HG02981 (cell line): ENCODE data around the gene DEFB124.
"Not testable (repeated sequence)": the region's sequence is repeated elsewhere in the genome, so short reads cannot be mapped to it uniquely, and the experiment has no call there.

Experiments
- ATAC-seq: cut with Tn5 transposase; IDR thresholded peaks from one replicate; pipeline ENCODE4 v1.9.1; 2021; ENCODE audit warnings: mild to moderate bottlenecking, moderate library complexity; ENCODE audit not compliant: unreplicated experiment

Gene DEFB124

DNA sequence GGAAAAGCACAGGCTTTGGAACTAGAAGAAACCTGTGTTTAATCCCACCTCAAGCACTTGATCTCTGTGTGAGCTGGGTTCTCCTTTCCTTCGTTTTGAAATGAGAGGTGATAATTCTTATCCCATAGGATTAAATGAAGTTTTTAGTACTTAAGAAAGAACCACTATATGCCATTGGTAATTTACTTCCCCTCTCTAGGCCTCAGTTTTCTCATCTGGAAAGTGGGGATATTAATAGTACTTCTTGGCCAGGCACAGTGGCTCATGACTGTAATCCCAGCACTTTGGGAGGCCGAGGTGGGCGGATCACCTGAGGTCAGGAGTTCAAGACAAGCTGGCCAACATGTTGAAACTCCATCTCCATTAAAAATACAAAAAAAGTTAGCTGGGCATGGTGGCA, 14.2 kb upstream of the DEFB124 start:
- no peak for ATAC-seq

DNA sequence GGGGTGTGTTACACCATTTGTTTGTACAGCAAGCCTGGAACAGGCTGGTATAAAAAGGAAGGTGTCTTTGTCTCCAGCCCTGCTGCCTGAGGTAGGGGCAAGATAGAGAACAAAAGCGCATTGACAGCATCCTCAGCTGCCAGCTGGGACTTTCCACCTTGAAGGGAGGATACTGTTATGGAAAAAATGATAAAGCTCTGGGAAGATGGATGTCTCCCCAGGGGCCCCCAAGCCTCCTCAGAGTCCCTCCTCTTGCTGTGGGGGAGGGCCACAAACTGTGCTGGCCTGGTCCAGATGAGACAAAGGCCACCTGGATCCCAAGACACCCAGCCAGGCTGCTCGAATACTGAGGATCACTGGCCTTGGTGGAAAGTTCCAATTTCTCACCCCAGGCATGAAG, 13.2 kb upstream of the DEFB124 start:
- no peak for ATAC-seq

GRCh38 chr20:31485450-31486339, 10.8 kb upstream of the DEFB124 start:
- ATAC-seq = no peak

GRCh38 chr20:31484001-31484400, 9.1 kb upstream of the DEFB124 start:
- ATAC-seq = no peak

DNA sequence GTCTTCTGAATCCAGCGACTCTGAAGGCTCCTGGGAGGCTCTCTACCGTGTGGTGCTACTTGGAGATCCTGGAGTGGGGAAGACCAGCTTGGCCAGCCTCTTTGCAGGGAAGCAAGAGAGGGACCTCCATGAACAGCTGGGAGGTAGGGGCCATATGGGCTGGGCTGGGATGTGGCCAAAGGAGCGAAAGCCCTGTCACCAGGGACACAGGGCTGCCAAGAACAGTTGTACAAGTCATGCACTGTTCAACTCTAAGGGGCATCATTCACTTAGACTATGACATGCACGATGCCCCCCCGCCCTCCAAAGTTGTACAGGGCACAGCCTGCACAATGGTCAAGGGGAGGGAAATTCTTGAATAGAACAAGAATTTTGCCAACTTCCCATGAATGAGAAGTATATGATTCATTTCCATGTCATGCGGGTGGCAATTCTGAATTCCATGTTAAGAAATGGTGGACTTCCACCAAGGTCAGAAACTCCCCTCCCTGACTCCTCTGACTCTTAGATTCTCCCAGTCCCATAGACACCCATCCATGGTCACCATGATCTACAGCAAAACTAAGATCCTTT, 1.8 kb upstream of the DEFB124 start:
- no peak for ATAC-seq

DNA sequence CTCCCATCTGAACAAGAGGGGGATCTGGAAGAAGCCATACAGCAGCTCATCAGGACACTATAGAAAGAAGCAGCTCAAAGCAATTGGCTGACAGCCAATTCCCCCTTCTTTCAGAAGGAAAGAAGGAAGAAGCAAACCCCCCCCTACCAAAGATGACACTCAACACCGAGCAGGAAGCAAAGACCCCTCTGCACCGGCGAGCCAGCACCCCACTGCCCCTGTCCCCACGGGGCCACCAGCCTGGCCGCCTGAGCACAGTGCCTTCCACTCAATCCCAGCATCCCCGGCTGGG, 1.3 kb upstream of the DEFB124 start:
- no peak for ATAC-seq

GRCh38 chr20:31475472-31476293, 756 bp upstream of the DEFB124 start:
- ATAC-seq = no peak

DNA sequence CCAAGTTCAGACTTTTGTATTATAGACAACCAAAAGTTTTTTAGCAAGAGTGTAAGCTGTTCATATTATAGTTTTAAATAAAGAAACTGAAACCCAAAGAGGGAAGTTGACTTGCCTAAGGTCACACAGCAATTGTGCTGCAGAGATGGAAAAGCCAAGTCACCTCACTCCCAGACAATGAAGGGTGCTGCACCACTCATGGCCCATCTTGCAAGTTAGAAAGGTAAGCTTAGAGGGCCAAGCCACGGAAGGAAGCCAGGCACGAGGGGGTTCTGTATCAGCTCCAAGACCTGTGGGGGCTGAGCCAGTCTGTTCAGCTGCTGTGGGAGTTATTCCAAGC, 860 bp downstream of the DEFB124 start:
- no peak for ATAC-seq

DNA sequence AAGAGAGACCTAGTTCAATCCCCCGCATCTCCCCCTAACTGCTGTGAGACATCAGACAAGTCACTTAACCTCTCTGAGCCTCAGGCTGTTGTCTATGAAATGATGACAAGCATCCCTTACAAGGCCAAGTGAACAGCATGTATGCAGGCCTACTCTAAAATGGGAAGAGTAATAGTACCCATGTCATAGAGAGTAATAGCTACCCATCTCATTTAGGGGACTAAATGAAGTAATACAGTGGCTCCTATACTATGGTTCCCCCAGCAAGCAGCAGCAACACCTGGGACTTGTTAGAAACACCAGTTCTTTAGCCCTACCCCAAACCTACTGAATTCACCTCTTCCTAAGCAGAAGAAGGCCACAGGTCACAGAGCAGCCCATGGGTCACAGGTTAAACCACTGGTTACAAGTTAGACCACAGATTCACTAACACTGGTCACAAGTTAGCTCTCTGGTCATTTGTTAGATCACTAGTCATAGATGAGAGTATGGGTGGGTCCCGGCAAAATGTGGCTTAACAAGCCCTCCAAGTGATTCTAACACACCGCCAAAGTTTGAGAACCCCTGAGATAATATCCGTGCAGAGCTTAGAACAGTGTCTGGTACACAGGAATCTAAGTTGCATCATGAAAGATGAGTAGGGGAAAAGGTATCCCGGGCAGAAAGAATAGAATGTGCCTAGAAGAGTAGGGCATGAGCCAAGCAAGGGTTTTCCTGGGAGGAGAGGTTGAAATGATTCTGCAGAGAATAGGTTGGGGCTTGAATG, 1.4 kb downstream of the DEFB124 start:
- no peak for ATAC-seq

DNA sequence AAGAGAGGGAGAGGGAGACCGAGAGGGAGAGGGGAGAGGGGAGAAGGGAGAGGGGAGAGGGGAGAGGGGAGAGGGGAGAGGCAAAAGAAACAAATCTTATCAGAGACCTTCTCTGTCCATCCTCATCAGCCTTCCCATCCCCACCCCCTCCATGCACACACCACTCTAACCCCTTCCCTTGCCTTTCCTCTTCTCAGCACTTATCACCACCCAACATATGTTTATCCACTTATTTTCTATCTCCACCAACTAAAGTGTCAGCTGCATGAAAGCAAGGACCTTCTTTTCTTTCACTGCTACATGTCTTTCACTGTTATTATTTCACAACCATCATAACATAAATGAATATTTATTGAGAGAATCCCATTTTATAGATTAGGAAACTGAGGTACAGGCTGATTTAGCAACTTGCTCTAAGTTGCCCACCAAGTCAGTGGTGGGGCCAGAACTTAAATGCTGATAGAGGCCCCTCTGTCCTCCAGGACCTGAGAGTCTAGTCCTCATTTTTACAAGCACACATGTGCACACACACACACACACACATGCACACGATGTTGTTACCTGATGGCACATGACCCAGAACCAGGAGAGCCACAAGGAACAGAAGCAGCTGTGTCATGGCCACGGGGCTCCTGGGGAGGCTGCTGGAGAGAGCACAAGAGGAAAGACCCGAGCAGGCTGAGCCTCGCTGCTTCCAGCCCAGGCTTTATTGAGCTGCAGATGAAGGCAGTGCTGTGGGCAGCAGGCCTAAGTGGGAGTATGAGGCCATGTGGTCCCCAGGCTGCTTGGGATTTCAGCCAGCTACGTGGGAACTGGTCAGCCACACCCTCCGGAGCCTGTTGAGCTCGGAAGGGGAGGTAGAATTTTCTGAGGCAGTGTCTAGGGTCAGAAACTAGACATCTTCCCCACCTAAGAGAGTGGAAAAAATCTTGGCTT, 2.3 kb downstream of the DEFB124 start:
- ATAC-seq = no peak

DNA sequence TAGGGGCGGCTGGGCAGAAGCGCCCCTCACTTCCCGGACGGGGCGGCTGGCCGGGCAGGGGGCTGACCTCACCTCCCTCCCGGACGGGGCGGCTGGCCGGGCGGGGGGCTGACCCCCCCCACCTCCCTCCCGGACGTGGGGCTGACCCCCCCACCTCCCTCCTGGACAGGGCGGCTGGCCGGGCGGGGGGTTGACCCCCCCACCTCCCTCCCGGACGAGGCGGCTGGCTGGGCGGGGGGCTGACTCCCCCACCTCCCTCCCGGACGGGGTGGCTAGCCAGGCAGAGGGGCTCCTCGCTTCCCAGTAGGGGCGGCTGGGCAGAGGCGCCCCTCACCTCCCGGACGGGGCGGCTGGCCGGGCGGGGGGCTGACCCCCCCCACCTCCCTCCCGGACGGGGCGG, 4.0 kb downstream of the DEFB124 start:
- not testable (repeated sequence) for ATAC-seq

DNA sequence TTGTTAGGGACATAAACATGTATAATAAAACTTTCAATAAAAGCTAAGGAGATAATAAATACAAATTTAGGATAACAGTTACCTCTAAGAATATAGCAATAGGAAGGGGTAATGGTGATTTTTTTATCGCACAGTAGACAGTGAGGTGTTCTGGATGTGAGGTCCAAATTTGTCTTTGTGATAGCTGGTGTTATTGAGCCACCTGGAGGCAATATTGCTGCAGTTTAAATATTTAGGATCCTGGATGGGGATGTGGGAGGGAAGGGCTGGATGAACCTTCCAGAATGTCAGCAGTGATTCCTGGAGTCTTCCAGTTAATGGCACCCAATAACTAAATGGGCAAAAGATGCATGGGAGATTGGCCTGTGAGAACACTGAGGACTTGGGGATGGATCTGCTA, 20.6 kb downstream of the DEFB124 start:
- ATAC-seq = no peak

- ATAC-seq = no peak
Observed at GRCh38 chr20:31452575-31452974, 22.4 kb downstream of the DEFB124 start.

DNA sequence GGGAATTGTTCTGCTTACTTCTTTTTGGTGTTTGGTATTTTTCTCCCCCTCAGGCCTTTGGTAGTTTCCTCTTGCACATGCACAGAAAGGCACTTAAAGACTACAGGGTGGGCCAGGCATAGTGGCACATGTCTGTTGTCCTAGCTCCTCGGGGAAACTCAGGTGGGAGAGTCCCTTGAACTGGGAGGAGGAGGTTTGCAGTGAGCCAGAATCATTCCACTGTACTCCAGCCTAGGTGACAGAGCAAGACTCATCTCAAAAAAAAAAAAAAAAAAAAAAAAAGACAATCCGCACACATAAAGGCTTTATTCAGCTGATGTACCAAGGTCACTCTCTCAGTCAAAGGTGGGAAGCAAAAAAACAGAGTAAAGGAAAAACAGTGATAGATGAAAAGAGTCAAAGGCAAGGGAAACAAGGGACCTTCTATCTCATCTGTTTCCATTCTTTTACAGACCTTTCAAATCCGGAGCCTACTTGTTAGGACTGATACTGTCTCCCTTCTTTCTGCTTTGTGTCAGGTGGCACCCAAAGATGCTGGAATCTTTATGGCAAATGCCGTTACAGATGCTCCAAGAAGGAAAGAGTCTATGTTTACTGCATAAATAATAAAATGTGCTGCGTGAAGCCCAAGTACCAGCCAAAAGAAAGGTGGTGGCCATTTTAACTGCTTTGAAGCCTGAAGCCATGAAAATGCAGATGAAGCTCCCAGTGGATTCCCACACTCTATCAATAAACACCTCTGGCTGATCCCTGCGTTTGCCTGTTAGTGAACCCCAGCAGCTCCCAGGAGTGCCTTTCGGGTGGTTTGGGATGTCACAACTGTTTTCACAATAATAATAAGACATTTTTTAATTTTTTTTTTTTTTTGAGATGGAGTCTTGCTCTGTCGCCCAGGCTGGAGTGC, 25.2 kb downstream of the DEFB124 start:
- no peak for ATAC-seq

DNA sequence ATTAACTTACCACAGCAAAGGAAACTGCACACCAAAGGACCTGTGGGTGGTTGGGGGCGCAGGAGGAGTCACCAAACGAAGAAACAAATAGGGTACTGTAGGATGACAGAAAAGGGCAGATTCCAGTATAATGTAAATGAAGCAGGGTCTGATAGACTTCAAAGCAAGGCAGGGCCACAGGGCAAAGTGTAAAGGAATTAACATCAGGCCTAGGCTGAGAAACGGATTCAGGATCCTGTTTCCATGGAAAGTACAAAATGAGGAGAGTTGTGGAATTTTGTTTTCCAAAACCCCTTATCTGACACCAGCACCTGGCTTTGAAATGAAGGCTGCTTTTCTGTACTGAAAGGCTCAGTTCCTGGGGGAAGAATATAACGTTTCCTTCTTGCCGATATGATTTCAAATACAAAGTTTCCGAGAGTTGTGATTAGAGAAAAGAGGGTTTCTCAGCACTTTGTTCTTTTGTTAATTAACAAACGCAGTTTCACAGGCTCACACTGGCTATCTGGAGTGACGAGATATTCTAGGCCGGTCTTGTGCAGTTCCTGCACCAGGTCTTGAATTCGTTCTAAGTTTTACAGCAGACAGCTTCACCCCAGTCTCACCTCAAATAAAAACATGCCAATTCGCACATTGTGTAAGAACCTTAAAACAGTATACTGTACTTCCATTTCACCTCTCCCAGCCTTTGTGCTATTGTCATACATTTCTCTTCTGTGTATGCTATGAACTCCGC, 28.7 kb downstream of the DEFB124 start:
- ATAC-seq = no peak

DNA sequence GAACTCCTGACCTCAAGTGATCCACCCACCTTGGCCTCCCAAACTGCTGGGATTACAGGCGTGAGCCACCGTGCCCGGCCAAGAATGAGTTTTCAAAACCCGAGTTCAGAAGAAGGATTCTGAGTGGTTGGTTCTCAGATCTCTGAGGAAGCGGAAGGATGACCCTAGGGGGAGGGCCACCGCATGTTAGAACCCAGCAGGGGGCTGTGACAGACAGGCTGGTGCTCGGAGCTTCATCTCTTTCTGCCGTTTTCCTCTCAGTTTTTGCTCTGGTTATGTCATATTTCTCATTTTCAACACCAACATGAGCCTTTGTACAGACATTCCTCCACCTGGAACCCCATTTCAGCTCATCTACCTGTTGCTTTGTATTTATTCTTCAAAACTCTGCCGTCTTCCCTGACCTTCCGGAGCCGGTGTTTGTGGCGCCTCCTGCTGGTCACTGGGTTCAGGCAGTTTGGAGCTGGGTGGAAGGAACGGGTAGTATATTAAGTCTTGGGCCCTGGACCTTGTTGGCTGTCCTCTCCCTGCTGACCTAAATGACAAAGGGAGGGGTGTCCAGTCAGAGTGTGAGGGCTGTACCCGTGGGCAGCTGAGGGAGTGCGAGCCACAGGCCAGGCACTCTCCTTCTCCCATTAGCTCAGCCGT, 34.8 kb downstream of the DEFB124 start, which contains the start of gene DEFB123:
DEFB123 (plus strand) TSS at position 621 of the 648 bp plus-strand sequence. CDS start 67 bp downstream, outside the sequence.
- ATAC-seq = no peak

GRCh38 chr20:31430568-31431115, 44.3 kb downstream of the DEFB124 start:
- ATAC-seq = no peak

GRCh38 chr20:31427576-31427975, 47.4 kb downstream of the DEFB124 start:
- not testable (repeated sequence) for ATAC-seq
